Central memory CD8-positive, alpha-beta T cell (primary cell): Measurements from ENCODE around the gene GPC3.
"Not testable (repeated sequence)": the region's sequence is repeated elsewhere in the genome, so short reads cannot be mapped to it uniquely, and the experiment has no call there.

Experiments
- ATAC-seq: fragments of 150-1000 bp; cut with Tn5 transposase; replicated peaks from 2 replicates; pipeline ENCODE4 v1.10.0; 2022; ENCODE audit warnings: mild to moderate bottlenecking, moderate FRiP score, moderate number of reproducible peaks; ENCODE audit not compliant: poor library complexity, severe bottlenecking; ENCODE audit errors: extremely low read depth
- DNase-seq, 2 donors: peaks; one replicate each; pipeline ENCODE4 v3.0.0; 2021; ENCODE audit warnings: low spot score in 2 of 2
- H3K27ac Mint-ChIP-seq: one replicate; pipeline ENCODE4 v1.8.0; 2022; ENCODE audit warnings: low read depth, mild to moderate bottlenecking, moderate library complexity, mixed read lengths
- H3K27me3 Mint-ChIP-seq: one replicate; pipeline ENCODE4 v1.8.0; 2022; ENCODE audit warnings: mixed read lengths
- H3K36me3 Mint-ChIP-seq: one replicate; pipeline ENCODE4 v1.8.0; 2022; ENCODE audit warnings: mild to moderate bottlenecking, moderate library complexity, mixed read lengths; ENCODE audit not compliant: insufficient read depth
- H3K4me1 Mint-ChIP-seq: one replicate; pipeline ENCODE4 v1.8.0; 2022; ENCODE audit warnings: mixed read lengths
- H3K4me3 Mint-ChIP-seq: one replicate; pipeline ENCODE4 v1.8.0; 2022; ENCODE audit warnings: mild to moderate bottlenecking, moderate library complexity, mixed read lengths
- H3K9me3 Mint-ChIP-seq: one replicate; pipeline ENCODE4 v1.8.0; 2022; ENCODE audit warnings: mixed read lengths

The GPC3 gene

DNA sequence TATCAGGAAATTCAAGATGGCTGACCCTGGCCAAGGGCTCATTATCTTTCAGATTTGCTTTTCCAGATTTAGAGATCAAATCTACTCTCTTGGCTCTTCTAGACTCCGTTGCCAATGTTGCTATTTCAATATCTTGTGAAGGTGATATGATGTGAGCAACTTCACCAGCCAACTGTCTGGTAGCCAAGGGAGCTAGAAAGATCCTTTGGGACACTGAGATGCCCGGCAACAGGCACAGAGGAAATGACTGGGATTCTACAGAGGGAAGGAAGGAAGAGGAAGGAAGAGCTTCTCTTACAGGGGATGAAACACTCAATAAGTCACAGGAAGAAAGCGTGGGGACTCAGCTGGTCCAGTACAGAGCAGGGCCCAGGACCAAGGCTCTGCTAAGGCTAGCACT lies 448.3 kb downstream of the GPC3 start:
- Mint-ChIP-seq H3K27ac (no peak overlapping the region), H3K4me3 (no peak overlapping the region), H3K9me3 (no peaks in the 10 kb centered on the region), H3K36me3 (no peaks in the 10 kb centered on the region), H3K4me1 (no peaks in the 10 kb centered on the region), H3K27me3 (no peaks in the 10 kb centered on the region)
- DNase-seq (no peak), ATAC-seq (no peak)

DNA sequence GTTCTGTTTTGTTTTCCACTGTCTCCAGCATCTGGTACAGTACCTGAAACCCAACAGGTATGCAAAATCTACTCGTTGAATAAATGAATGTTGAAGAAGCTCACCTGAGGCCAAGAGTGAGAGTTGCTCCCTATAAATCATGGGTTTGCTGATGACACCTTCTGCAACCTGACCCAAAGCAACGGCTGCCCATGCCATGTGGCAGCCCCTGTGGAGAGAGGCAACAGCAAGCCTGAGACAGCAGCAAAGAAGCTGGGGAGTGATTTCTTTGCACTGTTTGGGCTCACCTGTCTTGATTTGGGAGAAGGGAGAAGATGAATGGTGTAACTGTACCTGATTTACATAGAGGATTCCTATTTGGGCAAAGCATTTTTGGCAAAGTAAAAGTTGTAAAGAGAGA lies 450.3 kb downstream of the GPC3 start:
- DNase-seq (no peak), ATAC-seq (no peak)
- Mint-ChIP-seq H3K9me3 (no peaks in the 10 kb centered on the region), H3K27me3 (no peaks in the 10 kb centered on the region), H3K27ac (no peak overlapping the region), H3K36me3 (no peaks in the 10 kb centered on the region), H3K4me3 (no peak overlapping the region), H3K4me1 (no peaks in the 10 kb centered on the region)

- ATAC-seq (no peak), DNase-seq (no peak)
- H3K4me3 Mint-ChIP-seq = no peak overlapping the region
- no peaks in the 10 kb centered on the region for H3K36me3 Mint-ChIP-seq
- H3K27me3 Mint-ChIP-seq = no peaks in the 10 kb centered on the region
- no peaks in the 10 kb centered on the region for H3K9me3 Mint-ChIP-seq
- H3K4me1 Mint-ChIP-seq = no peaks in the 10 kb centered on the region
- no peak overlapping the region for H3K27ac Mint-ChIP-seq
These were observed 451.2 kb downstream of the GPC3 start for GRCh38 chrX:133534172-133534571.

DNA sequence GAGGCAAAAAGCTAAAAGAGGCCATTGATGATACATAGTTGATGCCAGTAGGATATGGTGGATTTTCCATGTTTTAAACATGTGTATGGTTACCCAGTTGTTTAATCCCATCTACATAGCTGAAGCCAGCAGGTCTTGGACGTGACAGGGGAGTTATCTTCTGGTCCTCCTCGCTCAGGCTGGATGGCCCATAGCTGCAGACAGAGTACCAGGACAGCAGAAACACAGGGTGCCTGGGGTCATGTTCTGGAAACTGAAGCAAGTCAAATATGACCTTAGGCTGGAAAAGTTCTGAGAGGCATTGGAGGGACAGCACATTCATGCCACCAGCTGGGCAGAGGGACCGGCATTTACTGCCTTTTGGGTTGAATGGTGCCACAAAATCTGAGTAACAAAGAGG lies 452.1 kb downstream of the GPC3 start:
- H3K4me1 Mint-ChIP-seq = no peaks in the 10 kb centered on the region

DNA sequence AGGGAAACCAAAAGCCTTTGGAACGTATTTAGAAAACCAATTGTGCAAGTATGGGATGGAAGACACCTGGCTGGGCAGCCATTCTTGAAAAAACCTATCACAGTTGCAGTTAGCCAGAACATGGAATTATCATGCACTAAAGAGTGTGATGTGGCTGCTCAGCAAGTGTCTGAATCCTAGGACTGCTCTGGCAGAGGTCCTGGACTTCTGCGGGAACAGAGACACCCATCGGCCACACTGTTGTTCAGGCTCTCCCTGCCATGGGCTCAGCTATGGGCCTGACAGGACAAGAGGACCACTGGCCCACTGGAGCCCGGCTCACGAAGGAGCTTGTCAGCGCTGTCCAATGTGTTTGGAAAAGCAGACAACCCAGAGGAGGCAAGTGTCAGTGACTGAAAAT lies 454.4 kb downstream of the GPC3 start:
- no peaks in the 10 kb centered on the region for H3K9me3 Mint-ChIP-seq

More for the DNA sequence above, 452.1 kb downstream of the GPC3 start:
- DNase-seq = no peak
- Mint-ChIP-seq H3K4me3 (no peak overlapping the region), H3K36me3 (no peaks in the 10 kb centered on the region), H3K27ac (no peak overlapping the region), H3K27me3 (no peaks in the 10 kb centered on the region), H3K9me3 (no peaks in the 10 kb centered on the region)
- no peak for ATAC-seq

DNA sequence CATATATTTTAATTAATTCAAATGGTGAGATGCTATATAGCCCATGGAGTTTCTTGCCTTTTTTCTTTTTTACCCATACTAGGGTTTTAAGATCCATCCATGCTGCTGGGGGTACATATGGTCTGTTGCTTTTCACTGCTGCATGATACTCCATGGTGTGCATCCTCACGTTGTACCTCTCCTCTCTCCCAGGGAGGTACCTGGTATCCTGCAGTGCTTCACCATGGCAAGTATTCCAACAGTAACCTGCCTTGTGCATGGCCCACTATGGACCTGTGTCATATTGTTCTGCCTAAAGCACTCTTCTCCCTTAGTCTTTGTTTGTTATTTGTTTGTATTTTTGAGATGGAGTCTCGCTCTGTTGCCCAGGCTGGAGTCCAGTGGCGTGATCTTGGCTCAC lies 455.8 kb downstream of the GPC3 start:
- H3K9me3 Mint-ChIP-seq = no peaks in the 10 kb centered on the region
- H3K27me3 Mint-ChIP-seq = no peaks in the 10 kb centered on the region
- no peak for DNase-seq
- no peak overlapping the region for H3K27ac Mint-ChIP-seq
- ATAC-seq = no peak
- no peaks in the 10 kb centered on the region for H3K36me3 Mint-ChIP-seq
- H3K4me1 Mint-ChIP-seq = no peaks in the 10 kb centered on the region
- no peak overlapping the region for H3K4me3 Mint-ChIP-seq

More for the DNA sequence above, 454.4 kb downstream of the GPC3 start:
- H3K36me3 Mint-ChIP-seq = no peaks in the 10 kb centered on the region
- ATAC-seq (no peak), DNase-seq (no peak)
- H3K4me3 Mint-ChIP-seq = no peak overlapping the region
- no peaks in the 10 kb centered on the region for H3K27me3 Mint-ChIP-seq
- H3K27ac Mint-ChIP-seq = no peak overlapping the region
- no peaks in the 10 kb centered on the region for H3K4me1 Mint-ChIP-seq

- Mint-ChIP-seq H3K27ac (no peak overlapping the region), H3K36me3 (no peaks in the 10 kb centered on the region), H3K4me3 (no peak overlapping the region), H3K9me3 (no peaks in the 10 kb centered on the region), H3K4me1 (no peaks in the 10 kb centered on the region), H3K27me3 (no peaks in the 10 kb centered on the region)
- no peak for ATAC-seq
- no peak for DNase-seq
These were observed 457.6 kb downstream of the GPC3 start for GRCh38 chrX:133527825-133528224.

- H3K9me3 Mint-ChIP-seq = no peaks in the 10 kb centered on the region
- H3K4me1 Mint-ChIP-seq = no peaks in the 10 kb centered on the region
These were observed 458.0 kb downstream of the GPC3 start for GRCh38 chrX:133527415-133527814.

GRCh38 chrX:133526773-133527172 lies 458.6 kb downstream of the GPC3 start:
- H3K9me3 Mint-ChIP-seq, H3K27me3 Mint-ChIP-seq, DNase-seq, H3K4me1 Mint-ChIP-seq, H3K27ac Mint-ChIP-seq, H3K36me3 Mint-ChIP-seq, ATAC-seq, H3K4me3 Mint-ChIP-seq: not testable (repeated sequence)

More at GRCh38 chrX:133527415-133527814, 458.0 kb downstream of the GPC3 start:
- no peak for DNase-seq
- Mint-ChIP-seq H3K27ac (no peak overlapping the region), H3K27me3 (no peaks in the 10 kb centered on the region), H3K36me3 (no peaks in the 10 kb centered on the region), H3K4me3 (no peak overlapping the region)
- no peak for ATAC-seq

GRCh38 chrX:133523526-133523925 lies 461.9 kb downstream of the GPC3 start:
- DNase-seq = no peak
- no peaks in the 10 kb centered on the region for H3K9me3 Mint-ChIP-seq
- ATAC-seq = no peak
- no peak overlapping the region for H3K27ac Mint-ChIP-seq
- no peaks in the 10 kb centered on the region for H3K36me3 Mint-ChIP-seq
- H3K27me3 Mint-ChIP-seq = no peaks in the 10 kb centered on the region
- H3K4me3 Mint-ChIP-seq = no peak overlapping the region
- no peaks in the 10 kb centered on the region for H3K4me1 Mint-ChIP-seq

- H3K27ac Mint-ChIP-seq = no peak overlapping the region
- H3K9me3 Mint-ChIP-seq = no peaks in the 10 kb centered on the region
- H3K4me3 Mint-ChIP-seq = no peak overlapping the region
- no peaks in the 10 kb centered on the region for H3K27me3 Mint-ChIP-seq
- ATAC-seq = no peak
- H3K36me3 Mint-ChIP-seq = no peaks in the 10 kb centered on the region
- no peaks in the 10 kb centered on the region for H3K4me1 Mint-ChIP-seq
- DNase-seq = no peak
These were observed 462.3 kb downstream of the GPC3 start for GRCh38 chrX:133523081-133523487.

GRCh38 chrX:133516686-133517085 lies 468.7 kb downstream of the GPC3 start:
- Mint-ChIP-seq H3K4me3 (no peak overlapping the region), H3K9me3 (no peaks in the 10 kb centered on the region), H3K36me3 (no peaks in the 10 kb centered on the region), H3K4me1 (no peaks in the 10 kb centered on the region), H3K27me3 (no peaks in the 10 kb centered on the region), H3K27ac (no peak overlapping the region)
- DNase-seq = no peak
- no peak for ATAC-seq

GRCh38 chrX:133514486-133514885 lies 470.9 kb downstream of the GPC3 start:
- H3K27ac Mint-ChIP-seq = no peak overlapping the region
- ATAC-seq (no peak), DNase-seq (no peak)
- no peak overlapping the region for H3K4me3 Mint-ChIP-seq
- H3K27me3 Mint-ChIP-seq = no peaks in the 10 kb centered on the region
- H3K9me3 Mint-ChIP-seq = no peaks in the 10 kb centered on the region
- H3K36me3 Mint-ChIP-seq = no peaks in the 10 kb centered on the region
- no peaks in the 10 kb centered on the region for H3K4me1 Mint-ChIP-seq

- Mint-ChIP-seq H3K27me3 (no peaks in the 10 kb centered on the region), H3K9me3 (no peaks in the 10 kb centered on the region), H3K36me3 (no peaks in the 10 kb centered on the region), H3K27ac (no peak overlapping the region), H3K4me3 (no peak overlapping the region), H3K4me1 (no peaks in the 10 kb centered on the region)
- no peak for DNase-seq
- no peak for ATAC-seq
These were observed 472.3 kb downstream of the GPC3 start for GRCh38 chrX:133513123-133513522.
